LNCAP (cell line): ENCODE data around the gene DLD.

Experiments used
- CTCF ChIP-seq: fragments of 450-650 bp; IDR thresholded peaks from 2 replicates; pipeline ENCODE4 v1.5.1; 2017; ENCODE audit warnings: mild to moderate bottlenecking

The DLD gene

GRCh38 chr7:107931740-107932515 lies 40.9 kb downstream of the DLD start:
- no peak for TF ChIP-seq CTCF

GRCh38 chr7:107932805-107933204 lies 41.8 kb downstream of the DLD start:
- TF ChIP-seq CTCF = no peak

- no peak for TF ChIP-seq CTCF
These were observed 42.5 kb downstream of the DLD start for GRCh38 chr7:107933386-107934013.

GRCh38 chr7:107934991-107935770 lies 44.2 kb downstream of the DLD start:
- TF ChIP-seq CTCF = no peak

- TF ChIP-seq CTCF = no peak
These were observed 45.3 kb downstream of the DLD start for GRCh38 chr7:107936312-107936711.

- no peak for TF ChIP-seq CTCF
These were observed 46.5 kb downstream of the DLD start for GRCh38 chr7:107937531-107937930.

- no peak for TF ChIP-seq CTCF
These were observed 47.7 kb downstream of the DLD start for GRCh38 chr7:107938456-107939250.
